Ovary (tissue), 3 donors: ENCODE results near the gene SART1.

Experiments
- EP300 ChIP-seq: sonication (generic); formaldehyde crosslinking; IDR thresholded peaks from one replicate; pipeline ENCODE4 v1.6.1; 2017; ENCODE audit warnings: antibody characterized with exemption
- POLR2A ChIP-seq: fragments of 450-650 bp; IDR thresholded peaks from one replicate; pipeline ENCODE4 v1.6.1; 2017; ENCODE audit warnings: antibody characterized with exemption, mild to moderate bottlenecking, moderate library complexity
- TF ChIP-seq, protein P1 (sequence below), 3 donors: fragments of 450-650 bp in 2 of 3; fragments of 200-600 bp in 1 of 3; IDR thresholded peaks; one replicate each; pipeline versions ENCODE4 v1.5.1 to v1.8.0; 2016 to 2022; ENCODE audit warnings: antibody characterized with exemption in 3 of 3, mild to moderate bottlenecking in 1 of 3
- donor health status: DM: no; HTN: no; CAD: no.

DNA sequence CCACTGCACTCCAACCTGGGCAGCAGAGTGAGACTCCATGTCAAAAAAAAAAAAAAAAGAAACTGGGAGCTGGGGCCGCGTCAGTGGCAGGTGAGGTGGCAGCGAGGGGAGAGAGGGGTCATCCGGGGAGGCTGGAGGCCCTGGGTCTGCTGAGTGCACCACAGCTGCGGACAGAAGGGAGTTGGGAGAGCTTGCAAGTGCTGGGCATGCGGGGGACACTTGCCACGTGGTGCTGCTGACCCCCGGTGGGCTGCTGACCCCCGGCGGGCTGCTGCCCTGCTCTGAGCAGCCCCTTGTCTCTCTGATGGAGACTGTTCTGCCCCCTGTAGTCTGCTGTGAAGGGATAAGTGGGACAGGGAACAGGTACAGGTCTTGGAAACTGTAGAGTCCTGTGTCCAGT lies 39.7 kb upstream of the SART1 start:
- TF ChIP-seq, protein P1, sequence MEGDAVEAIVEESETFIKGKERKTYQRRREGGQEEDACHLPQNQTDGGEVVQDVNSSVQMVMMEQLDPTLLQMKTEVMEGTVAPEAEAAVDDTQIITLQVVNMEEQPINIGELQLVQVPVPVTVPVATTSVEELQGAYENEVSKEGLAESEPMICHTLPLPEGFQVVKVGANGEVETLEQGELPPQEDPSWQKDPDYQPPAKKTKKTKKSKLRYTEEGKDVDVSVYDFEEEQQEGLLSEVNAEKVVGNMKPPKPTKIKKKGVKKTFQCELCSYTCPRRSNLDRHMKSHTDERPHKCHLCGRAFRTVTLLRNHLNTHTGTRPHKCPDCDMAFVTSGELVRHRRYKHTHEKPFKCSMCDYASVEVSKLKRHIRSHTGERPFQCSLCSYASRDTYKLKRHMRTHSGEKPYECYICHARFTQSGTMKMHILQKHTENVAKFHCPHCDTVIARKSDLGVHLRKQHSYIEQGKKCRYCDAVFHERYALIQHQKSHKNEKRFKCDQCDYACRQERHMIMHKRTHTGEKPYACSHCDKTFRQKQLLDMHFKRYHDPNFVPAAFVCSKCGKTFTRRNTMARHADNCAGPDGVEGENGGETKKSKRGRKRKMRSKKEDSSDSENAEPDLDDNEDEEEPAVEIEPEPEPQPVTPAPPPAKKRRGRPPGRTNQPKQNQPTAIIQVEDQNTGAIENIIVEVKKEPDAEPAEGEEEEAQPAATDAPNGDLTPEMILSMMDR (IDR thresholded peaks at IDR 0.05) = no peak
- no peak for TF ChIP-seq EP300
- TF ChIP-seq POLR2A = no peak
